Cardiac muscle cell (in vitro differentiated cells and primary cell): Measurements from ENCODE around the gene TCHP. TPM values are rescaled to one million over a fixed set of nuclear protein-coding genes. Genes with fewer than 3 reads are reported as not detected.
A peak's percentile ranks its signal among the peaks of the same experiment; 100 is the strongest.

Experiments
- DNase-seq, 2 donors: peaks; one replicate each; pipeline versions ENCODE4 v3.0.0 to v3.0.0-alpha.2; 2010 to 2017; ENCODE audit warnings: low read depth in 1 of 2, low spot score in 1 of 2
- H3K27ac ChIP-seq: fragments of 200-600 bp; sonication (generic); 2 replicates; pipeline ENCODE4 v1.5.1; 2016
- H3K27me3 ChIP-seq: fragments of 200-600 bp; sonication (generic); 2 replicates; pipeline ENCODE4 v1.6.0; 2016; ENCODE audit warnings: control low read depth
- H3K36me3 ChIP-seq: fragments of 200-600 bp; sonication (generic); 2 replicates; pipeline ENCODE4 v1.5.1; 2016; ENCODE audit warnings: control low read depth
- H3K4me1 ChIP-seq: fragments of 200-600 bp; sonication (generic); 2 replicates; pipeline ENCODE4 v1.8.1; 2017; ENCODE audit warnings: low read depth, mild to moderate bottlenecking, mixed run types
- H3K4me3 ChIP-seq: fragments of 200-600 bp; sonication (generic); 2 replicates; pipeline ENCODE4 v1.5.1; 2016; ENCODE audit warnings: mild to moderate bottlenecking
- H3K9me3 ChIP-seq: fragments of 200-600 bp; sonication (generic); 2 replicates; pipeline ENCODE4 v1.5.1; 2017; ENCODE audit warnings: low read depth, mild to moderate bottlenecking, control low read depth
- polyA plus RNA-seq: library from polyadenylated mRNA; unstranded; fragments of >200 nt; fragmentation: Nextera tagmentation; extraction: Ambion mirVana; gene quantifications from 2 replicates; pipeline ENCODE4 v1.2.1, GENCODE V29; 2016
- total RNA-seq: library from RNA; depleted of rRNA; stranded (reverse); fragments of >200 nt; gene quantifications from 2 replicates; pipeline ENCODE4 v1.2.3, GENCODE V29; 2016
- TF ChIP-seq, protein P1 (sequence below): IDR thresholded peaks from 2 replicates; pipeline ENCODE4 v1.5.1; 2012; ENCODE audit warnings: low read depth, mild to moderate bottlenecking, low read length

The TCHP gene
- total and polyA plus RNA-seq, 2 experiments from 2014 or later = 21.5 to 23.7 TPM

GRCh38 chr12:109902891-109903418 lies 2.9 kb downstream of the TCHP start:
- H3K27me3 ChIP-seq = no peaks in the 10 kb centered on the region
- TF ChIP-seq, protein P1, sequence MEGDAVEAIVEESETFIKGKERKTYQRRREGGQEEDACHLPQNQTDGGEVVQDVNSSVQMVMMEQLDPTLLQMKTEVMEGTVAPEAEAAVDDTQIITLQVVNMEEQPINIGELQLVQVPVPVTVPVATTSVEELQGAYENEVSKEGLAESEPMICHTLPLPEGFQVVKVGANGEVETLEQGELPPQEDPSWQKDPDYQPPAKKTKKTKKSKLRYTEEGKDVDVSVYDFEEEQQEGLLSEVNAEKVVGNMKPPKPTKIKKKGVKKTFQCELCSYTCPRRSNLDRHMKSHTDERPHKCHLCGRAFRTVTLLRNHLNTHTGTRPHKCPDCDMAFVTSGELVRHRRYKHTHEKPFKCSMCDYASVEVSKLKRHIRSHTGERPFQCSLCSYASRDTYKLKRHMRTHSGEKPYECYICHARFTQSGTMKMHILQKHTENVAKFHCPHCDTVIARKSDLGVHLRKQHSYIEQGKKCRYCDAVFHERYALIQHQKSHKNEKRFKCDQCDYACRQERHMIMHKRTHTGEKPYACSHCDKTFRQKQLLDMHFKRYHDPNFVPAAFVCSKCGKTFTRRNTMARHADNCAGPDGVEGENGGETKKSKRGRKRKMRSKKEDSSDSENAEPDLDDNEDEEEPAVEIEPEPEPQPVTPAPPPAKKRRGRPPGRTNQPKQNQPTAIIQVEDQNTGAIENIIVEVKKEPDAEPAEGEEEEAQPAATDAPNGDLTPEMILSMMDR = no peak
- H3K4me3 ChIP-seq = no peak overlapping the region

DNA sequence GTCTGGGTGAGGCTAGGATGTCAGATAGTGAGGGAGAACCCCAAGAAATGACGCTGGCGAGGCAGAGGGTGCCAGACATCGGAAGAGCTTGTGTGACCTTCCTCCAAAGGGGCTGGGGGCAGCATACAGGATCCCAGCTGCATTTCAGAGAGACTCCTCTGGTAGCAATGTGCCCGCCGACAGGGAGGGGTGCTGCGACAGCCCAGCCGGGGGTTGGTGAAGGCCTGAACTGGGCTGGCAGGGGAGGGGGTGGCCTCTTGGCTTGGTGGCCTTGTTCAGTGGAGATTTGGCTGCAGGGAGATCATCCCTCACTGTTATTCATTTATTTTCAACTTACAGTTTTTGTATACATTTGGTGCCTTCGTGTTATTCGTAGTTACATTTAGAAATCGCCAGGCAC lies 5.2 kb downstream of the TCHP start:
- no peak for DNase-seq
- Histone ChIP-seq H3K4me3 (no peak overlapping the region), H3K27me3 (no peaks in the 10 kb centered on the region), H3K9me3 (no peaks in the 10 kb centered on the region), H3K4me1 (peaks cover 7% of the 10 kb centered on the region), H3K27ac (no peak overlapping the region), H3K36me3 (peaks cover 20% of the 10 kb centered on the region)
- TF ChIP-seq, protein P1 = no peak

More at GRCh38 chr12:109902891-109903418, 2.9 kb downstream of the TCHP start:
- no peak for DNase-seq
- Histone ChIP-seq H3K36me3 (peaks cover 20% of the 10 kb centered on the region), H3K27ac (no peak overlapping the region), H3K9me3 (no peaks in the 10 kb centered on the region), H3K4me1 (peaks cover 7% of the 10 kb centered on the region)

DNA sequence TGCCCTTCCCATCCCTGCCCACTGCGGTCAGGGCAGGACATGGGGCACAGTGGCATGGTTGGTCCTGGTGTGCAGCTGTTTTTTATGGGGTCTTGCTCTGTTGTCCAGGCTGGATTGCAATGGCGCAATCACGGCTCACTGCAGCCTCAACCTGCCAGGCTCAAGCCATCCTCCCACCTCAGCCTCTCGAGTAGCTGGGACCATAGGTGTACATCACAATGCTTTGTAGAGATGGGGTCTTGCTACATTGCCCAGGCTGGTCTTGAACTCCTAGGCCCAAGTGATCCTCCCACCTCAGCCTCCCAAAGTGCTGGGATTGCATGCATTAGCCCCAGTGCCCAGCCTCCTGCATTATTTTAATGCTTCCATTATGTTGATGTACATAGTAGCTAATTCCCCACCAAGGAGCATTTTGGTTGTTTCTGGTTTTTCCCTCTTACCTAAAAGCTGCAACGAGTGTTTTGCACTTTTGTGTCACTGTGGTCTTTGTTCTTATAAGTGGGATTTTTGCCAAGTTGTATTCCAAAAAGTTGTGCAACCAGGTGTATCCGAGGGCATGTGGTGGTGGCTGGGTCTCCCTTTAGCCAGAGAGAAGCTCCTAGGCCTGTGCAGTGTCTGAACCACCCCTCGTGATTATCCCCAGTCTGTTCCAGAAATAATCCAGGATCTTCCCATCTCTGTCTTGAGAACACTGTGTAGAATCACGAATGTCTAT lies 10.3 kb downstream of the TCHP start:
- TF ChIP-seq, protein P1 = no peak
- no peak for DNase-seq
- Histone ChIP-seq H3K36me3 (peaks cover 22% of the 10 kb centered on the region), H3K27me3 (no peaks in the 10 kb centered on the region), H3K9me3 (no peaks in the 10 kb centered on the region), H3K27ac (no peak overlapping the region), H3K4me3 (no peak overlapping the region), H3K4me1 (no peaks in the 10 kb centered on the region)

DNA sequence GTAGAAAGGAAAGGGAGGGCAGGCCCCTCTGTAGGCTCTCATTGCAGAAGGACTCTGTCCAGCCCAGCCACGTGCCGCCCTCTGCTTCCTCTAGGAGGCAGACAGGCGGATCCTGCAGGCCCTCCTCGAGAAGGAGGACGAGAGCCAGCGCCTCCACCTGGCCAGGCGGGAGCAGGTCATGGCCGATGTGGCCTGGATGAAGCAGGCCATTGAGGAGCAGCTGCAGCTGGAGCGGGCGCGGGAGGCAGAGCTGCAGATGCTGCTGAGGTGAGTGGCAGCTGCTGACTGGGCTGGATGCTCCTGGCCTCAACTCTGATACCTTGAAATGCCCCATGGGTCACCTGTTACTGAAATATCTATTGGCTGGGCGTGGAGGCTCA lies 10.9 kb downstream of the TCHP start:
- Histone ChIP-seq H3K4me1 (no peaks in the 10 kb centered on the region), H3K36me3 (peaks cover 22% of the 10 kb centered on the region), H3K9me3 (no peaks in the 10 kb centered on the region), H3K27ac (no peak overlapping the region), H3K27me3 (no peaks in the 10 kb centered on the region), H3K4me3 (no peak overlapping the region)
- peak in 1 of 2 donors; percentile 27 for DNase-seq
- TF ChIP-seq, protein P1 = peak; percentile 20

DNA sequence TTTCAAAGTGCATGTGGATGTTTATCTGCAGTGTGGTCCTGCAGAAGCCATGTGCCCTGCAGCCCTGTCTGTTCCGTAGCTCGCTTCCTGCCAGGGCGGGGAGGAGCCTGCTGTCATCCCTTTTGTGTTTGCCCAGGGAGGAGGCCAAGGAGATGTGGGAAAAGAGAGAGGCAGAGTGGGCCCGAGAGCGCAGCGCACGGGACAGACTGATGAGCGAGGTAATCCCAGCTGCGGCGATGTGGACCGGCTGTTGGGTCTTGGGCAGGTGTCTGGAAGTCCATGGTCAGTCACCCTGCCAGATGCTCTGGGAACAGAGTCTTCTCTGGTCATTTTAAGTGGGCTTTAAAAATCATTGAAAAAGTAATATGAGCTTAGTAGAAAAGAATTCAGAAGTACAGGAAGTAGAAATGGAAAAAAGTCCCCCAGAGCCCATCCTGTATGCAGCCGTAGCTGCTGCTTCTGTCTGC lies 12.8 kb downstream of the TCHP start:
- H3K27ac ChIP-seq = no peak overlapping the region
- TF ChIP-seq, protein P1 = no peak
- no peak overlapping the region for H3K4me3 ChIP-seq
- no peaks in the 10 kb centered on the region for H3K4me1 ChIP-seq
- peaks cover 34% of the 10 kb centered on the region for H3K36me3 ChIP-seq
- no peaks in the 10 kb centered on the region for H3K9me3 ChIP-seq
- H3K27me3 ChIP-seq = no peaks in the 10 kb centered on the region
- DNase-seq = no peak
